K562 (cell line): Measurements from ENCODE around the gene CYB5D1. TPM values are rescaled to one million over a fixed set of nuclear protein-coding genes. Genes with fewer than 3 reads are reported as not detected.

Experiments used
- ARID3B ChIP-seq: fragments of 250-450 bp; sonication (Bioruptor Pico); IDR thresholded peaks from 2 replicates; pipeline ENCODE4 v1.4.0; 2020; ENCODE audit warnings: borderline replicate concordance
- ATF4 ChIP-seq: fragments of 450-650 bp; formaldehyde crosslinking; IDR thresholded peaks from 2 replicates; pipeline ENCODE4 v1.4.0; 2022; ENCODE audit warnings: mild to moderate bottlenecking, moderate library complexity
- ATF6 ChIP-seq: sonication (generic); formaldehyde crosslinking; IDR thresholded peaks from 2 replicates; pipeline ENCODE4 v1.4.0; 2020; ENCODE audit warnings: mild to moderate bottlenecking, missing genetic modification reagents
- CTBP1 ChIP-seq: fragments of 450-650 bp; IDR thresholded peaks from 2 replicates; pipeline ENCODE4 v1.6.1; 2016; ENCODE audit warnings: borderline replicate concordance
- ETV5 ChIP-seq: sonication (generic); formaldehyde crosslinking; IDR thresholded peaks from 2 replicates; pipeline ENCODE4 v1.4.0; 2020; ENCODE audit warnings: low read depth, mild to moderate bottlenecking, missing genetic modification reagents
- NR4A1 ChIP-seq, 2 experiments: fragments of 250-450 bp in 1 of 2; fragments of 450-650 bp in 1 of 2; sonication (Bioruptor Pico) in 1 of 2; IDR thresholded peaks; 2 replicates each; pipeline versions ENCODE4 v1.4.0 to v1.6.1; 2016 to 2020; ENCODE audit warnings: mild to moderate bottlenecking in 2 of 2, missing compliant biosample characterization in 1 of 2, missing genetic modification characterization in 1 of 2, moderate library complexity in 1 of 2
- POLR3A ChIP-seq: IDR thresholded peaks from 2 replicates; pipeline ENCODE4 v1.6.1; 2011; ENCODE audit warnings: borderline replicate concordance, mild to moderate bottlenecking, moderate library complexity; ENCODE audit not compliant: insufficient read length, insufficient read depth; ENCODE audit errors: extremely low read depth
- REST ChIP-seq, 2 experiments: fragments of 450-650 bp; formaldehyde crosslinking in 1 of 2; IDR thresholded peaks; 2 replicates each; pipeline versions ENCODE4 v1.4.0 to v1.6.1; 2014 to 2020; ENCODE audit warnings: mild to moderate bottlenecking in 2 of 2, borderline replicate concordance in 1 of 2, low read depth in 1 of 2
- TFE3 ChIP-seq: fragments of 450-650 bp; formaldehyde crosslinking; IDR thresholded peaks from 2 replicates; pipeline ENCODE4 v1.4.0; 2020; ENCODE audit warnings: mild to moderate bottlenecking, mixed read lengths
- ZNF785 ChIP-seq: fragments of 250-450 bp; sonication (Bioruptor Pico); IDR thresholded peaks from 2 replicates; pipeline ENCODE4 v1.4.0; 2020; ENCODE audit warnings: mild to moderate bottlenecking
- polyA plus RNA-seq, 8 experiments: library from polyadenylated mRNA; depleted of rRNA in 4 of 8; stranded (reverse) in 5 of 8; unstranded in 3 of 8; fragments of >200 nt; fragmentation: Nextera tagmentation in 2 of 8; fragmentation: Illumina TruSeq in 1 of 8; extraction: Ambion mirVana in 2 of 8; extraction: Trizol in 1 of 8; gene quantifications; 2 replicates each; pipeline versions ENCODE4 v1.2.1 to v1.2.3, GENCODE V29; 2011 to 2014; ENCODE audit warnings: inconsistent platforms in 1 of 8, missing spikeins in 1 of 8
- total RNA-seq, 7 experiments: library from RNA; depleted of rRNA in 6 of 7; stranded (reverse); fragments of >200 nt in 6 of 7; fragmentation: Illumina TruSeq in 2 of 7; extraction: Trizol in 2 of 7; gene quantifications; 2 replicates each; pipeline versions ENCODE4 v1.2.1 to v1.2.3, GENCODE V29; 2011 to 2021; ENCODE audit warnings: low replicate concordance in 1 of 7

The CYB5D1 gene
- total and polyA plus RNA-seq, 9 of the 15 experiments (the other 6 are each of a cell fraction or from before 2014, with no cell fraction given) = 2.4 to 7.9 (median 5.7) TPM

- no peak for TF ChIP-seq ATF6 (CRISPR knock-in tag)
- TF ChIP-seq ATF4 (CRISPR knock-in tag) = no peak
- peak; percentile 17; the same call in 1 of the 2 replicates for TF ChIP-seq REST (IDR thresholded peaks at IDR 0.05; ENCODE audit: borderline replicate concordance)
- no peak for TF ChIP-seq REST (CRISPR knock-in tag; IDR thresholded peaks at IDR 0.05; ENCODE audit: low read depth)
- no peak for TF ChIP-seq ARID3B (CRISPR knock-in tag)
- TF ChIP-seq POLR3A = no peak
- no peak for TF ChIP-seq ZNF785
- TF ChIP-seq CTBP1 = peak; percentile 77; the same call in 1 of the 2 replicates
- TF ChIP-seq ETV5 (CRISPR knock-in tag) = no peak
- TF ChIP-seq NR4A1 (CRISPR knock-in tag; IDR thresholded peaks at IDR 0.05) = no peak
- no peak for TF ChIP-seq NR4A1 (tag; IDR thresholded peaks at IDR 0.05)
- no peak for TF ChIP-seq TFE3
These were observed 21.0 kb upstream of the CYB5D1 start (continued) for GRCh38 chr17:7836596-7837407.
